DND-41 (cell line): ENCODE results near the gene GATA5.

Experiments used
- ATAC-seq: fragments of 200-7000 bp; cut with Tn5 transposase; 3 replicates; pipeline ENCODE4 v1.9.1; 2021; ENCODE audit warnings: low read depth; ENCODE audit not compliant: insufficient read depth
- DNase-seq: peaks from one replicate; pipeline ENCODE4 v3.0.0-alpha.2; 2020
- H2AFZ ChIP-seq: 2 replicates; pipeline ENCODE4 v1.6.0; 2012; ENCODE audit warnings: low read depth, low read length
- H3K27ac ChIP-seq: 2 replicates; pipeline ENCODE4 v1.5.1; 2012; ENCODE audit warnings: low read length, inconsistent platforms
- H3K27me3 ChIP-seq: fragments of 200-600 bp; sonication (generic); 2 replicates; pipeline ENCODE4 v1.6.0; 2012; ENCODE audit warnings: low read length, mild to moderate bottlenecking, inconsistent platforms; ENCODE audit not compliant: insufficient read depth, poor library complexity
- H3K36me3 ChIP-seq: 2 replicates; pipeline ENCODE4 v1.5.1; 2012; ENCODE audit warnings: low read length, inconsistent platforms; ENCODE audit not compliant: insufficient read depth
- H3K4me1 ChIP-seq: 2 replicates; pipeline ENCODE4 v1.5.1; 2012; ENCODE audit warnings: mild to moderate bottlenecking, low read length; ENCODE audit not compliant: insufficient read depth
- H3K4me2 ChIP-seq: 2 replicates; pipeline ENCODE4 v1.6.0; 2012; ENCODE audit warnings: mild to moderate bottlenecking, moderate library complexity, low read length, inconsistent platforms; ENCODE audit not compliant: insufficient read depth
- H3K4me3 ChIP-seq, 2 experiments: fragments of 200-600 bp in 1 of 2; shearing (Covaris generic) in 1 of 2; 2 replicates each; pipeline ENCODE4 v1.5.1; 2012 to 2016; ENCODE audit warnings: inconsistent platforms in 2 of 2, low read length in 2 of 2, mild to moderate bottlenecking in 2 of 2, low read depth in 1 of 2, moderate library complexity in 1 of 2
- H3K79me2 ChIP-seq: 2 replicates; pipeline ENCODE4 v1.6.0; 2012; ENCODE audit warnings: low read length, inconsistent platforms; ENCODE audit not compliant: insufficient read depth
- H3K9ac ChIP-seq: 2 replicates; pipeline ENCODE4 v1.6.0; 2012; ENCODE audit warnings: low read depth, mild to moderate bottlenecking, inconsistent platforms, low read length, moderate library complexity
- H3K9me3 ChIP-seq: 2 replicates; pipeline ENCODE4 v1.5.1; 2012; ENCODE audit warnings: low read length, moderate library complexity, mild to moderate bottlenecking, inconsistent platforms; ENCODE audit not compliant: insufficient read depth, severe bottlenecking
- H4K20me1 ChIP-seq: 2 replicates; pipeline ENCODE4 v1.6.0; 2012; ENCODE audit warnings: low read length; ENCODE audit not compliant: insufficient read depth
- EZH2 ChIP-seq: IDR thresholded peaks from 3 replicates; pipeline ENCODE4 v1.6.1; 2012; ENCODE audit warnings: borderline replicate concordance, low read depth, mild to moderate bottlenecking, moderate library complexity, low read length, inconsistent platforms; ENCODE audit not compliant: severe bottlenecking
- TF ChIP-seq, protein P1 (sequence below): IDR thresholded peaks from 2 replicates; pipeline ENCODE4 v1.5.1; 2012; ENCODE audit warnings: borderline replicate concordance, low read length, moderate library complexity, mild to moderate bottlenecking; ENCODE audit not compliant: poor library complexity, severe bottlenecking; ENCODE audit errors: extremely low read depth

GATA5 gene

GRCh38 chr20:62464990-62465389, 10.8 kb downstream of the GATA5 start:
- ATAC-seq: no peak
- Histone ChIP-seq H4K20me1 (peaks cover 15% of the 10 kb centered on the region), H3K79me2 (no peaks in the 10 kb centered on the region), H3K9me3 (no peaks in the 10 kb centered on the region), H3K4me3 (no peak overlapping the region), H2AFZ (no peak overlapping the region), H3K4me1 (no peaks in the 10 kb centered on the region), H3K36me3 (no peaks in the 10 kb centered on the region), H3K4me2 (no peak overlapping the region), H3K27ac (no peak overlapping the region), H3K27me3 (peaks cover 3% of the 10 kb centered on the region), H3K9ac (no peak overlapping the region)
- no peak for DNase-seq
- no peak for TF ChIP-seq EZH2
- TF ChIP-seq, protein P1, sequence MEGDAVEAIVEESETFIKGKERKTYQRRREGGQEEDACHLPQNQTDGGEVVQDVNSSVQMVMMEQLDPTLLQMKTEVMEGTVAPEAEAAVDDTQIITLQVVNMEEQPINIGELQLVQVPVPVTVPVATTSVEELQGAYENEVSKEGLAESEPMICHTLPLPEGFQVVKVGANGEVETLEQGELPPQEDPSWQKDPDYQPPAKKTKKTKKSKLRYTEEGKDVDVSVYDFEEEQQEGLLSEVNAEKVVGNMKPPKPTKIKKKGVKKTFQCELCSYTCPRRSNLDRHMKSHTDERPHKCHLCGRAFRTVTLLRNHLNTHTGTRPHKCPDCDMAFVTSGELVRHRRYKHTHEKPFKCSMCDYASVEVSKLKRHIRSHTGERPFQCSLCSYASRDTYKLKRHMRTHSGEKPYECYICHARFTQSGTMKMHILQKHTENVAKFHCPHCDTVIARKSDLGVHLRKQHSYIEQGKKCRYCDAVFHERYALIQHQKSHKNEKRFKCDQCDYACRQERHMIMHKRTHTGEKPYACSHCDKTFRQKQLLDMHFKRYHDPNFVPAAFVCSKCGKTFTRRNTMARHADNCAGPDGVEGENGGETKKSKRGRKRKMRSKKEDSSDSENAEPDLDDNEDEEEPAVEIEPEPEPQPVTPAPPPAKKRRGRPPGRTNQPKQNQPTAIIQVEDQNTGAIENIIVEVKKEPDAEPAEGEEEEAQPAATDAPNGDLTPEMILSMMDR: no peak

DNA sequence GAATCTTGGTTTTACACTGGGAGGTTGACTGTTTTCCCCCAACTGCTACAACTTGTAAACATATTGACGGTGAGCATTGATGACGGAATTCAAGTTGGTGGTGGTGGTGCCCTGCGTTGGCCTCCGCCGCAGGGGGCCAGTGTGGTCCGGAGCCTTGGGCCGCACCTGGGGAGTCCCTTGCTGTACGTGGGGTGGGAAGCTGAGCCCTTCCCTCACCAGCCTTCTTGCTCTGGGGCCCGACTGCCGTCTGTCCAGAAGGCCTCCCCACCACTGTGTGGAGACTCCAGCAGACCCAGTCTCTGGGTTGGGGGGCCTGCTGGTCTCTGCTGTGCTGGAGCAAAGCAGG, 11.4 kb downstream of the GATA5 start:
- no peaks in the 10 kb centered on the region for H3K27me3 ChIP-seq

GRCh38 chr20:62463651-62464424, 12.0 kb downstream of the GATA5 start:
- DNase-seq: no peak
- no peaks in the 10 kb centered on the region for H3K4me1 ChIP-seq
- H3K4me3 ChIP-seq: no peak overlapping the region
- H4K20me1 ChIP-seq: peaks cover 15% of the 10 kb centered on the region
- H3K4me2 ChIP-seq: no peak overlapping the region
- TF ChIP-seq EZH2: no peak
- TF ChIP-seq, protein P1: no peak
- H2AFZ ChIP-seq: no peak overlapping the region
- H3K27me3 ChIP-seq: no peaks in the 10 kb centered on the region
- no peaks in the 10 kb centered on the region for H3K79me2 ChIP-seq
- no peak overlapping the region for H3K27ac ChIP-seq
- H3K9ac ChIP-seq: no peak overlapping the region
- no peaks in the 10 kb centered on the region for H3K9me3 ChIP-seq
- no peaks in the 10 kb centered on the region for H3K36me3 ChIP-seq
- ATAC-seq: no peak

More for the DNA sequence above, 11.4 kb downstream of the GATA5 start:
- Histone ChIP-seq H4K20me1 (peaks cover 15% of the 10 kb centered on the region), H3K4me3 (no peak overlapping the region), H3K9me3 (no peaks in the 10 kb centered on the region), H3K9ac (no peak overlapping the region), H3K4me1 (no peaks in the 10 kb centered on the region), H2AFZ (no peak overlapping the region), H3K27ac (no peak overlapping the region), H3K4me2 (no peak overlapping the region), H3K36me3 (no peaks in the 10 kb centered on the region), H3K79me2 (no peaks in the 10 kb centered on the region)
- no peak for DNase-seq
- TF ChIP-seq, protein P1: no peak
- no peak for TF ChIP-seq EZH2
- no peak for ATAC-seq
